SU-DHL-6 (cell line): ENCODE results near the gene TENT5A.

Source experiments
- H2AFZ ChIP-seq: fragments of 200-600 bp; sonication (generic); 2 replicates; pipeline ENCODE4 v1.6.1; 2014; ENCODE audit warnings: low read depth, mild to moderate bottlenecking, moderate library complexity, mixed read lengths, antibody characterized with exemption, low read length; ENCODE audit not compliant: severe bottlenecking
- H3F3A ChIP-seq: fragments of 200-600 bp; shearing (Covaris generic); 2 replicates; pipeline ENCODE4 v1.6.0; 2016; ENCODE audit warnings: antibody characterized with exemption, mild to moderate bottlenecking; ENCODE audit not compliant: insufficient read depth
- H3K27ac ChIP-seq: fragments of 200-600 bp; sonication (generic); 2 replicates; pipeline ENCODE4 v1.5.1; 2016; ENCODE audit warnings: low read depth, mild to moderate bottlenecking, low read length, moderate library complexity, mixed read lengths
- H3K27me3 ChIP-seq: fragments of 200-600 bp; sonication (generic), shearing (Covaris generic); 2 replicates; pipeline ENCODE4 v1.6.0; 2014; ENCODE audit warnings: mild to moderate bottlenecking, low read length
- H3K36me3 ChIP-seq: fragments of 200-600 bp; sonication (generic); 2 replicates; pipeline ENCODE4 v1.6.1; 2014; ENCODE audit warnings: mild to moderate bottlenecking, low read length, mixed read lengths
- H3K4me2 ChIP-seq: fragments of 300-600, 200-600 bp; shearing (Covaris generic), sonication (generic); 2 replicates; pipeline ENCODE4 v1.6.0; 2014; ENCODE audit warnings: low read length, low read depth, mild to moderate bottlenecking; ENCODE audit not compliant: poor library complexity, severe bottlenecking
- H3K4me3 ChIP-seq: fragments of 200-600 bp; sonication (generic); 2 replicates; pipeline ENCODE4 v1.5.1; 2014; ENCODE audit warnings: antibody characterized with exemption, low read length, mild to moderate bottlenecking, mixed read lengths; ENCODE audit not compliant: insufficient read depth, poor library complexity, severe bottlenecking
- H3K79me2 ChIP-seq: fragments of 200-600 bp; sonication (generic); 2 replicates; pipeline ENCODE4 v1.6.1; 2014; ENCODE audit warnings: mild to moderate bottlenecking, low read length, moderate library complexity; ENCODE audit not compliant: insufficient read depth
- H3K9ac ChIP-seq: fragments of 200-600 bp; sonication (generic); 2 replicates; pipeline ENCODE4 v1.7.0; 2014; ENCODE audit warnings: mild to moderate bottlenecking, low read length
- H3K9me2 ChIP-seq: fragments of 200-600 bp; sonication (generic); replicated peaks from 2 replicates; pipeline ENCODE4 v1.6.1; 2014; ENCODE audit warnings: low read length; ENCODE audit not compliant: insufficient read depth
- H3K9me3 ChIP-seq: fragments of 200-600 bp; sonication (generic); 2 replicates; pipeline ENCODE4 v1.6.1; 2014; ENCODE audit warnings: low read length, mixed read lengths; ENCODE audit not compliant: insufficient read depth
- H4K20me1 ChIP-seq: fragments of 200-600 bp; sonication (generic); 2 replicates; pipeline ENCODE4 v1.6.1; 2014; ENCODE audit warnings: low read depth, mild to moderate bottlenecking, antibody characterized with exemption, low read length, moderate library complexity, mixed read lengths
- EZH2phosphoT487 ChIP-seq: fragments of 200-600 bp; sonication (generic), shearing (Covaris generic); conservative IDR thresholded peaks from 2 replicates; pipeline ENCODE4 v1.6.1; 2018; ENCODE audit warnings: mild to moderate bottlenecking, antibody characterized with exemption, low read length, moderate library complexity, mixed read lengths
- TF ChIP-seq, protein P1 (sequence below): fragments of 200-600 bp; sonication (generic); IDR thresholded peaks from one replicate; pipeline ENCODE4 v1.5.1; 2017; ENCODE audit warnings: antibody characterized with exemption, mild to moderate bottlenecking, low read length, moderate library complexity; ENCODE audit not compliant: insufficient read depth, poor library complexity, severe bottlenecking

Gene TENT5A

GRCh38 chr6:81799323-81799722 is 46.8 kb upstream of the TENT5A start:
- Histone ChIP-seq H3K27ac (no peak overlapping the region), H3K27me3 (no peaks in the 10 kb centered on the region), H3K9ac (no peak overlapping the region), H2AFZ (no peak overlapping the region), H3F3A (no peaks in the 10 kb centered on the region), H3K4me2 (no peak overlapping the region), H3K4me3 (no peak overlapping the region), H3K9me2 (no peaks in the 10 kb centered on the region), H3K36me3 (no peaks in the 10 kb centered on the region), H4K20me1 (no peaks in the 10 kb centered on the region), H3K9me3 (no peaks in the 10 kb centered on the region), H3K79me2 (no peaks in the 10 kb centered on the region)
- TF ChIP-seq EZH2phosphoT487, result no peak
- TF ChIP-seq, protein P1, sequence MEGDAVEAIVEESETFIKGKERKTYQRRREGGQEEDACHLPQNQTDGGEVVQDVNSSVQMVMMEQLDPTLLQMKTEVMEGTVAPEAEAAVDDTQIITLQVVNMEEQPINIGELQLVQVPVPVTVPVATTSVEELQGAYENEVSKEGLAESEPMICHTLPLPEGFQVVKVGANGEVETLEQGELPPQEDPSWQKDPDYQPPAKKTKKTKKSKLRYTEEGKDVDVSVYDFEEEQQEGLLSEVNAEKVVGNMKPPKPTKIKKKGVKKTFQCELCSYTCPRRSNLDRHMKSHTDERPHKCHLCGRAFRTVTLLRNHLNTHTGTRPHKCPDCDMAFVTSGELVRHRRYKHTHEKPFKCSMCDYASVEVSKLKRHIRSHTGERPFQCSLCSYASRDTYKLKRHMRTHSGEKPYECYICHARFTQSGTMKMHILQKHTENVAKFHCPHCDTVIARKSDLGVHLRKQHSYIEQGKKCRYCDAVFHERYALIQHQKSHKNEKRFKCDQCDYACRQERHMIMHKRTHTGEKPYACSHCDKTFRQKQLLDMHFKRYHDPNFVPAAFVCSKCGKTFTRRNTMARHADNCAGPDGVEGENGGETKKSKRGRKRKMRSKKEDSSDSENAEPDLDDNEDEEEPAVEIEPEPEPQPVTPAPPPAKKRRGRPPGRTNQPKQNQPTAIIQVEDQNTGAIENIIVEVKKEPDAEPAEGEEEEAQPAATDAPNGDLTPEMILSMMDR, result no peak

DNA sequence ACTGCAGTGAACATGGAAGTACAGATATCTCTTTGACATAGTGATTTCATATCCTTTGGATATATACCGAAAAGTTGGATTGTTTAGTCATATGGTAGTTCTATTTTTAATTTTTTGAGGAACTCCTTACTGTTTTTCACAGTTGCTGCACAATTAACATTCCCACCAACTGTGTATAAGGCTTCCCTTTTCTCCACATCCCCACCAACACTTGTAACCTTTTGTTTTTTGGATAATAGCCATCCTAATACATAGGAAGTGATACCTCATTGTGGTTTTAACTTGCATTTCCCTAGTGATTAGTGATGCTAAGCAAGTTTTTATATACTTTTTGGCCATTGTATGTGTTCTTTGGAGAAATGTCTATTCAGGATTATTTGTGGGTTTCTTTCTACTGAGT is 45.1 kb upstream of the TENT5A start:
- H3K27ac ChIP-seq, result no peak overlapping the region
- H3K27me3 ChIP-seq, result no peaks in the 10 kb centered on the region
- no peak overlapping the region for H3K9ac ChIP-seq
- no peaks in the 10 kb centered on the region for H3K36me3 ChIP-seq
- H3K9me3 ChIP-seq, result no peaks in the 10 kb centered on the region
- no peak overlapping the region for H3K4me3 ChIP-seq
- H3F3A ChIP-seq, result no peaks in the 10 kb centered on the region
- no peaks in the 10 kb centered on the region for H4K20me1 ChIP-seq
- TF ChIP-seq EZH2phosphoT487, result no peak
- TF ChIP-seq, protein P1, result no peak
- no peaks in the 10 kb centered on the region for H3K9me2 ChIP-seq
- H3K79me2 ChIP-seq, result no peaks in the 10 kb centered on the region
- H3K4me2 ChIP-seq, result no peak overlapping the region
- no peak overlapping the region for H2AFZ ChIP-seq

DNA sequence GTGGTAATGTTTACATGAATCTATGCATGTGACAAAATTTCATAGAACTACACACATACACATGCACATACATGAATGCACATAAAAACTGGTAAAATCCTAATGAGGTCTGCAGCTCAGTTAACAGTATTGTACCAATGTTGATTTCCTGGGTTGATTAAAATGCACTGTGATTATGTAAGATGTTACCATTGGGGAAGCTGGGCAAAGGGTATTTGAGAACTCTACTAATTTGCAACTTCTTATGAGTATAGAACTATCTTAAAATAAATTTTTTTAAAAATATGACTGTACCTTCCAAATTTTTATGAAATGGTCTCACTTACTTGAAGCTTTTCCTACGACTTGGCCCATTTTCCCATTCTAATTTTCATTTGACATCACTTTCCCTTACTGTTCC is 43.4 kb upstream of the TENT5A start:
- Histone ChIP-seq H3K9me2 (no peaks in the 10 kb centered on the region), H4K20me1 (no peaks in the 10 kb centered on the region), H3K79me2 (no peaks in the 10 kb centered on the region), H3K27me3 (no peaks in the 10 kb centered on the region), H3K36me3 (no peaks in the 10 kb centered on the region), H3K4me2 (no peak overlapping the region), H3F3A (no peaks in the 10 kb centered on the region), H3K4me3 (no peak overlapping the region), H3K9ac (no peak overlapping the region), H3K9me3 (no peaks in the 10 kb centered on the region), H3K27ac (no peak overlapping the region), H2AFZ (no peak overlapping the region)
- TF ChIP-seq, protein P1, result no peak
- no peak for TF ChIP-seq EZH2phosphoT487
